Gastrocnemius medialis (tissue), 4 donors: ENCODE data around the gene DKK2. TPM values are rescaled to one million over a fixed set of nuclear protein-coding genes. Genes with fewer than 3 reads are reported as not detected.

Experiments
- ATAC-seq, 2 donors: fragments of 150-250 bp; one replicate each; pipeline ENCODE4 v1.9.1; 2016
- DNase-seq, 2 donors: peaks; one replicate each; pipeline ENCODE4 v3.0.0-alpha.2; 2019
- H3K27ac ChIP-seq, 4 donors: fragments of 200-600 bp; sonication (generic); 1 replicate in 1 of 4; 2 replicates in 3 of 4; pipeline ENCODE4 v1.5.1; 2016 to 2018; ENCODE audit warnings: mild to moderate bottlenecking in 2 of 4, moderate library complexity in 1 of 4
- H3K27me3 ChIP-seq, 3 donors: fragments of 200-600 bp; sonication (generic) in 2 of 3; 1 replicate in 1 of 3; 2 replicates in 2 of 3; pipeline versions ENCODE4 v1.5.1 to v1.6.0; 2016 to 2019; ENCODE audit warnings: mild to moderate bottlenecking in 1 of 3, moderate library complexity in 1 of 3
- H3K36me3 ChIP-seq, 2 donors: fragments of 200-600 bp; sonication (generic) in 1 of 2; one replicate each; pipeline ENCODE4 v1.5.1; 2017 to 2018
- H3K4me1 ChIP-seq, 2 donors: fragments of 200-600 bp; sonication (generic) in 1 of 2; one replicate each; pipeline ENCODE4 v1.5.1; 2016 to 2017; ENCODE audit warnings: mild to moderate bottlenecking in 2 of 2
- H3K4me3 ChIP-seq, 4 donors: fragments of 200-600 bp; sonication (generic) in 3 of 4; 1 replicate in 1 of 4; 2 replicates in 3 of 4; pipeline ENCODE4 v1.5.1; 2016 to 2019; ENCODE audit warnings: mild to moderate bottlenecking in 2 of 4
- H3K9me3 ChIP-seq, 3 donors: fragments of 200-600 bp; sonication (generic) in 2 of 3; 1 replicate in 1 of 3; 2 replicates in 2 of 3; pipeline ENCODE4 v1.5.1; 2016 to 2019
- POLR2A ChIP-seq, 2 donors: fragments of 450-650 bp; IDR thresholded peaks; one replicate each; pipeline ENCODE4 v1.6.1; 2017; ENCODE audit warnings: antibody characterized with exemption in 2 of 2, mild to moderate bottlenecking in 2 of 2, moderate library complexity in 2 of 2
- in situ Hi-C, 4 donors: fragments of 200-750 bp; cut with MboI; loops; one replicate each; pipeline versions ENCODE4 v1.15.0 to v1.8.0; 2017; ENCODE audit warnings: low sequenced_read_pairs in 4 of 4
- intact Hi-C: fragments of 100-400 bp; cut with DNase I; formaldehyde crosslinking; loops from one replicate; pipeline ENCODE4 v1.15.1; 2023; ENCODE audit warnings: low total_unique reads
- total RNA-seq, 4 donors: library from RNA; depleted of rRNA; stranded (reverse); fragments of >200 nt; gene quantifications; one replicate each; pipeline versions ENCODE4 v1.1.0 to v1.2.3, GENCODE V29; 2016
- TF ChIP-seq, protein P1 (sequence below), 5 experiments: fragments of 450-650 bp in 3 of 5; fragments of 200-600 bp in 2 of 5; sonication (generic) in 2 of 5; IDR thresholded peaks in 4 of 5; conservative IDR thresholded peaks in 1 of 5; 1 replicate in 4 of 5; 2 replicates in 1 of 5; pipeline ENCODE4 v1.5.1; 2016 to 2019; ENCODE audit warnings: antibody characterized with exemption in 5 of 5, mild to moderate bottlenecking in 3 of 5, moderate library complexity in 3 of 5

DKK2 gene
- total RNA-seq, 4 donors from 2014 or later, result 0.52 to 1.2 (median 0.64) TPM; not detected in 1

DNA sequence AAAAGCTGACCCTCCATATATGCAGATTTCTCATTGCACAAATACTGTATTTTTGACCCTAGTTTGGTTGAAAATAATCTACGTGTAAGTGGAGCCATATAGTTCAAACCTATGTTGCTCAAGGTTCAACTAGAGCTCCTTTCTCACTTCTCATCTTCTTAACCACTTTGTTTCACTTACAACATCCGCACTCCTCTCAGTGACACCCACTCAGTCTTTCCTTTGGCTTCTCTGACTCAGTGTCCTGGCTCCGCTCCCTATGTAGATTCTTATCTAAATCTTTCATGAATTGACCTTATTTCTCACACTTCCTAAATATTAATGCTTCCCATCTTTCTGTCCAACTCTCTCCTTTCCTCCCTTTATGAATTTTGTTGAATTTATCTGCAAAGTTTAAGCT lies 32.9 kb upstream of the DKK2 start:
- no peaks in the 10 kb centered on the region for H3K9me3 ChIP-seq

DNA sequence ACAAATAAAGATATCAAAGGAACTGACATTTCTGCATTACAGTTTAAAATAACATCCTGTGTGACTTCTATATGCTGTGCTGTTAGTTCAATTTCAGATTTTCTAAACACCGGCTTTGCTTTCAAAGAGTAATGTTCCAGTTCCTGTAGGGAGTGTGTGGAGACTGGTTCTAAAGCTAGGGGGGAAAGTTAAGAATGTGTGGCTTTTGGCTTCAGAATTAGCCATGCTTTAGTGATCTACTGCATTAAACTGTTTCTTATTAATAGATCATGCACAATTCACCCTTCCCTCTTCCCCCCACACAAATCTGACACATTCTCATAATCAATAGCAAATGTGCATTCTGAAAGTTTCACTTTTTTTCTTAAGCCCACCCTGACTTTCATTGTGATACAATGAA lies 32.0 kb upstream of the DKK2 start:
- in situ Hi-C loops, result no loop called here
- ATAC-seq (no peak), DNase-seq (no peak)
- Histone ChIP-seq H3K4me1 (no peaks in the 10 kb centered on the region), H3K36me3 (no peaks in the 10 kb centered on the region), H3K4me3 (no peak overlapping the region), H3K27ac (no peak overlapping the region), H3K9me3 (no peaks in the 10 kb centered on the region), H3K27me3 (no peaks in the 10 kb centered on the region)
- intact Hi-C loops, result no loop called here
- no peak for TF ChIP-seq POLR2A (IDR thresholded peaks at IDR 0.05)
- TF ChIP-seq, protein P1, sequence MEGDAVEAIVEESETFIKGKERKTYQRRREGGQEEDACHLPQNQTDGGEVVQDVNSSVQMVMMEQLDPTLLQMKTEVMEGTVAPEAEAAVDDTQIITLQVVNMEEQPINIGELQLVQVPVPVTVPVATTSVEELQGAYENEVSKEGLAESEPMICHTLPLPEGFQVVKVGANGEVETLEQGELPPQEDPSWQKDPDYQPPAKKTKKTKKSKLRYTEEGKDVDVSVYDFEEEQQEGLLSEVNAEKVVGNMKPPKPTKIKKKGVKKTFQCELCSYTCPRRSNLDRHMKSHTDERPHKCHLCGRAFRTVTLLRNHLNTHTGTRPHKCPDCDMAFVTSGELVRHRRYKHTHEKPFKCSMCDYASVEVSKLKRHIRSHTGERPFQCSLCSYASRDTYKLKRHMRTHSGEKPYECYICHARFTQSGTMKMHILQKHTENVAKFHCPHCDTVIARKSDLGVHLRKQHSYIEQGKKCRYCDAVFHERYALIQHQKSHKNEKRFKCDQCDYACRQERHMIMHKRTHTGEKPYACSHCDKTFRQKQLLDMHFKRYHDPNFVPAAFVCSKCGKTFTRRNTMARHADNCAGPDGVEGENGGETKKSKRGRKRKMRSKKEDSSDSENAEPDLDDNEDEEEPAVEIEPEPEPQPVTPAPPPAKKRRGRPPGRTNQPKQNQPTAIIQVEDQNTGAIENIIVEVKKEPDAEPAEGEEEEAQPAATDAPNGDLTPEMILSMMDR (IDR thresholded peaks at IDR 0.05 in 4 of 5, conservative IDR thresholded peaks at IDR 0.05 in 1 of 5), result no peak

More for the DNA sequence above, 32.9 kb upstream of the DKK2 start:
- Histone ChIP-seq H3K27ac (no peak overlapping the region), H3K4me1 (no peaks in the 10 kb centered on the region), H3K4me3 (no peak overlapping the region), H3K27me3 (no peaks in the 10 kb centered on the region), H3K36me3 (no peaks in the 10 kb centered on the region)
- no peak for ATAC-seq
- intact Hi-C loops, result no loop called here
- no peak for TF ChIP-seq POLR2A (IDR thresholded peaks at IDR 0.05)
- TF ChIP-seq, protein P1 (IDR thresholded peaks at IDR 0.05 in 4 of 5, conservative IDR thresholded peaks at IDR 0.05 in 1 of 5), result no peak
- in situ Hi-C loops, result no loop called here
- DNase-seq, result no peak

DNA sequence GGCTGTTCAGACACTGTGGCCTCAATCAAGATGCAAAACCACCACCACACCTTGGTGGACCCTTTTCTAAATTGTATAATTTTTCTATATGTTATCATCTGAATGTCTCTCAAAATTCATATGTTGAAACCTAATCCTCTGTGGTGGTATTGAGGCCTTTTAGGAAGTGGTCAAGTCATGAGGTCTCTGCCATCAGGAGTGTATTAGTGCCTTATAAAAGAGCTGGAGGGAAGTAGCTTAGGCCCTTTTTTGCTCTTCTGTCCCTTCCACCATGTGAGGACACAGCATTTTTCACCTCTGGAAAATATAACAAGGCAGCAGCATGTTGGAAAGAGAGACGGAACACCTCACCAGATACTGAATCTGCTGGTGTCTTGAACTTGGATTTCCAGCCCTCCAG lies 30.5 kb upstream of the DKK2 start:
- Histone ChIP-seq H3K27ac (no peak overlapping the region), H3K36me3 (no peaks in the 10 kb centered on the region), H3K4me1 (no peaks in the 10 kb centered on the region), H3K4me3 (no peak overlapping the region), H3K27me3 (no peaks in the 10 kb centered on the region), H3K9me3 (no peaks in the 10 kb centered on the region)
- no peak for DNase-seq
- in situ Hi-C loops (no loop called here), intact Hi-C loops (no loop called here)
- ATAC-seq, result no peak
- TF ChIP-seq, protein P1 (IDR thresholded peaks at IDR 0.05 in 4 of 5, conservative IDR thresholded peaks at IDR 0.05 in 1 of 5), result no peak
- TF ChIP-seq POLR2A (IDR thresholded peaks at IDR 0.05), result no peak

DNA sequence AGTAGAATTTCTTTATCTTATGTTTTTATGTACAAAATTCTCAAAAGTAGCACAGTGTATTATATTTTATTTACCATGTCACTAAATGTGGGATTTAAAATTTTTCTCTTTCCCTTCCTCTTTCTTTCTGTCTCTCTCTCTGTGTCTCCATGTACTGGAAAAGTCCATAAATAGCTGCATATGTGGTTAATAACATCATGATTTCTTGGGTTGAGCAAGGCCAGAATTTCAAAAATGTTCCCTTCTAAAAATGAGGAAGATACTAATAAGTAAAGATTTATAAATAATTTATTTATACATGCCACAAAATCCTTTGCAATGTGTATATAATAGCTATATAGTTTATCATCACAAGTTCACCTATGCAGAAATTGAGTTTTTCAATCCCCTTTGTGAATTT lies 29.1 kb upstream of the DKK2 start:
- Histone ChIP-seq H3K9me3 (no peaks in the 10 kb centered on the region), H3K27me3 (no peaks in the 10 kb centered on the region), H3K36me3 (no peaks in the 10 kb centered on the region), H3K4me3 (no peak overlapping the region), H3K4me1 (no peaks in the 10 kb centered on the region), H3K27ac (no peak overlapping the region)
- ATAC-seq (no peak), DNase-seq (no peak)
- intact Hi-C loops (no loop called here), in situ Hi-C loops (no loop called here)
- TF ChIP-seq POLR2A (IDR thresholded peaks at IDR 0.05), result no peak
- TF ChIP-seq, protein P1 (IDR thresholded peaks at IDR 0.05 in 4 of 5, conservative IDR thresholded peaks at IDR 0.05 in 1 of 5), result no peak

DNA sequence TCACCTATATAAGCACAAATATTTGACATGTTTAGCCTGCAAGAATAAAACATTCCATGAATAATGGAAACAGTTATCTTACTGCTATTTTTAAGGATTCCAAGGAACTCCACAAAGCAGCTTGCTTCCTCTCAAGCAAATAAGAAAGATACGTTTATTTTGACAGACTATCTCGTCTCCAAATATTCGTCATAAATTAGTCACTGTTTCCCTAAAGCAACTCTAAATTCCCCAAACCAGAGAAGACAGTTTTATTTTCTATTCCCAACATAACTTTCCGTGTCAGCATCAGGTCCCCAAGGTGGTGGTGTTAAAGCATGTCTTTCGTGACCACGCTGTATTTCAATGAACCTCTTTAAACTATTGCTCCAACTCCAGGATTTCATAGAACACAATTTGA lies 24.3 kb upstream of the DKK2 start:
- no peak for ATAC-seq
- Histone ChIP-seq H3K9me3 (no peaks in the 10 kb centered on the region), H3K4me1 (no peaks in the 10 kb centered on the region), H3K27me3 (no peaks in the 10 kb centered on the region), H3K27ac (no peak overlapping the region), H3K4me3 (no peak overlapping the region), H3K36me3 (no peaks in the 10 kb centered on the region)
- intact Hi-C loops (no loop called here), in situ Hi-C loops (no loop called here)
- DNase-seq, result no peak
- TF ChIP-seq, protein P1 (IDR thresholded peaks at IDR 0.05 in 4 of 5, conservative IDR thresholded peaks at IDR 0.05 in 1 of 5), result no peak
- no peak for TF ChIP-seq POLR2A (IDR thresholded peaks at IDR 0.05)
